Kidney glomerular epithelial cell (primary cell): ENCODE measurements around the gene TP53BP2.

Experiments
- DNase-seq: peaks from one replicate; lab custom pipeline; 2025; lab: John Stamatoyannopoulos, UW

TP53BP2 gene

DNA sequence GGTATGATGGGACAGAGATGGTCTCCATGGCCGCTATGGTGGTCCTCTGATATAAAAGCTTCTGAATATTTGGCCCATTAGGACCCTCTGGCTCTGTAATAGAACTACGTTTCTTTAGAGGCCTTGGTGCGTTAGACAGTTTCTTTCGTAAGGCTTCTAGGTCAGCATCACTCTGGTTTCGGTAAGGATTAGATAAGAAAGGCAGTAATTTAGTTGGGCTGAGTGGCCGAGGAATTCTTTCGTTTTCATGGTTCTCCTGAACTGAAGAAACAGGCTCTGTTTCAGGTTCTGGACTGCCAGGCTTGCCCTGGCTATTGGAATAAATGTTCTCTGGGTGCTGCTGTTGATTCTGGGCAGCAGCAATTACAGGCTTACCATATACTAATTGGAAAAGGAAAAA is 49.5 kb downstream of the TP53BP2 start:
- no peak for DNase-seq

DNA sequence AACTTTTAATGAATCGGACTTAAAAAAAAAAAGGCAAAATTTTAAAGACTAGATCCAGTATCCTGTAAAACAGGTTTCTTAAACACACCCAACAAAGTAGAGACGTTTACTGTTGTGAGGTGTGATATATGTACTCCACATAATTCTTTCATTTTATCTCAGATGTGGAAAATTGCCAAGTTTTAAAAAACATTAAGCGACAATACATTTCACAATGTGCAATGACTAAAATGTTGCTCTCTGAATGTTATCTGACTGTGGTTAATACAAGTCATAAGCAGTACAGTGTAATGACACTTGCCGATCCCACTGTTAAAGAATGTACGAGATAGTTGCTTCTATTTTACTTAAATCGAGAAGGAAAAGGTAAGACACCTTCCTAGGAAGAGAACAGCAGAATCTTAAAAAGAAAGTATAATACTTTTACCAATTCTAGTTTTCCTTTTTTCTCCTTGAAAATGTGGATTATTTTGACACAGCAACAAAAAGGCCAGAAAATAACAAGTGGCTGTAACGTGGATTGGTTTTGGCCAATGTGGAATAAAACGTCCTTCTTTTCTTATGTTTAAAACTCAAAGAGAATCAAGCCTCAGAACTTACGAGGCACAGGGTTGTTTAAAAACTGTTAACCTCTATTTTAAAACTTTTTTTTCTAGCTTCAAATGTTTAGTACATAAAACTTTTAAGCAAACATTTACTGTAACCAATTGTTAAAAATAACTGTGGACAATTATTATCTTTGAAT is 51.4 kb downstream of the TP53BP2 start:
- no peak for DNase-seq

DNA sequence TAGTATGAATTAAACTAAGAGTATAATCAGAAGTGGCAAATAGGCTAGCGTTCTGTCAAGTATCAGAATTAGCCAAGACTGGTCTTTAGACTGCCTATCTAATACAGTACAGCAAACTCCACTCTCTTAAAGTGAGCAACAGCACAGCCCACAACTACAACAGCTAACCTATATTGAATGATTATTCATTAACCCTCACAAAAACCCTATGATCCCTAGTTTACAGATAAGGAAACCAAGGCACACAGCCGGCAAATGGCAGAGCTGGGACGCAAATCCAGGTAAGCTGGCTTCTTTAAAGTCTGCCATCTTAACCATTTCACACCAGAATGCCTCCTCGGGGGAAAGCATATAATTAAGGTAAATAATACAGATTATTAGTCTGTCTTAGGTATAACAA is 52.0 kb downstream of the TP53BP2 start:
- DNase-seq: no peak

DNA sequence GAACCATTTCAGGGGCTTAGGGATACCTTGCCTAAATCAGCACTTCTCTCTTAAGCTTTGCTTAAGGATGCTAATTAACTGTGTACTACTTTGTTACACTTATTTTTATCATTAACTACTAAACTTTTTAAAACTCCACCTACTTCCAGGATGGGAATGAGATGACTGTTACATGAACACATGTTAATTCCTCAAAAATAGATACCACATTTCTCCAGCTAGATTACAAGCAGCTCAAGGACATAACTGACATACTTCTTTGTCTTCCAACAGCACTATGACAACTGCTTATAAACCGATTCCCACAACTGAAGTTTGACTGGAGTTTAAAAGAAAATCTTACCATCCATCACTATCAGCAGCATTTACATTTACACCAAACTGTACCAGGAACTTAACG is 53.7 kb downstream of the TP53BP2 start:
- DNase-seq: no peak

DNA sequence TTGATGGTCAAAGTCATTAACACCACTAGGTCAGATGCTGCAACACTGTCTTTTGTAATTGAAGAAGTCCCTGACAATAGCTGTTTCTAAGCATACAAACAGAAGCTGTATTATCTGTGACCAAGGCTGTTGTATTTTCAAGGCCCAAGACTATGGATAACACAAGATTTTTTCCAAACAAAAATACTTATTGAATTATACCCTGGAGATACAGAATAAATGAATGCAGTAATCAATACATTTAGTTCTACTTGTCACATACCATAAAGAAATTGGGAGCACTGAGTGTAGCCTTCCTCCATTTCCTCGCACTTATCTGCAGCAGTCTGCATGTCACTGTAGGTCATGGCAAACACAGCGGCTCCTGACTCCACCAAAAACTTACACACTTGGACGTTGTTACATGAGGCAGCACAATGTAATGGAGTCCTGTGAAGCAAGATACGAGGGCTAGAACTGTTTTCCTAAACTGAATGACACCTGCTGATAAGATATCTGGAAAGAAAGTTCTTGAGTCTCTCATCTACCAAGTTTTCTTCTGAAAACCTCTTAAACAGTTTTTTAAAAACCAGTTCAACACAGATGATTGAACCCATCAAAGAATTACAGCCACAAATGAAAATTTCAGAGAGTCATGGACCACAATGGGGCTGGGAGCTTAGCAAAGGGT is 56.9 kb downstream of the TP53BP2 start:
- no peak for DNase-seq

DNA sequence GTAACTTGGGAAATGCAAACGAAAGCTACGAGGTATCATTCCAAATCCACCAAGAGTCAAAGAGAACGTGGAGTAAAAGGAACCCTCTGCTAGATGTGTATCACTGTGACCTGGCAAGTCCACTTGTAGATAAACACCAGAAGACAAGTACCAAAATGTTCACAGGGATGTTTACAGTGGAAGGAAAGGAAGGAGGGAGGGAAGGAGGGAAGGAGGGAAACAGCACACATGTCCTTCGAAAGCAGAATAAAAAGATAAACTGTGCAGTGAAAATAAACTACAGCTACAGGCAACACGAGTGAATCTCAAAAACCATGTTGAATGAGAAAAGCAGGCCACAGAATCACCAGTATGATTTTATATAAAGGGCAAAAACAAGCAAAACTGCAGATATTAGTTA is 59.9 kb downstream of the TP53BP2 start:
- DNase-seq: no peak

DNA sequence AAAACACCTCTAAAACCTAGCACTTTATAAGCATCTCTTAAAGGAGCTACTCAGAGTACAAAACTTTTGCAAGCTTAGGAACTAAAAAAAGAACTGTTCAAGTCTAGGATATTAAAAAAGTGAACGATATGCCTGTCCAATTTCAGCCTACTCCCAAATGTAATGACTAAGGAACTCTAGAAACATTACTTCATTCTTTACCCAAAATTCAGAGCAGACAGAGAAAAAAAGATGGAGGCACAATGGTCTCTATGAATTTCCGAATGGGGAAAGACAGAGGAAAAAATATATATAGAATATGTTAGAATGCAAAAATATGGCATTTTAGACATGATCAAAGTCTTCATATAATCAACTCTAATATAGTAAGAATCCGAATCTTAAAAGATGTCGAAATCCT is 61.2 kb downstream of the TP53BP2 start:
- no peak for DNase-seq

DNA sequence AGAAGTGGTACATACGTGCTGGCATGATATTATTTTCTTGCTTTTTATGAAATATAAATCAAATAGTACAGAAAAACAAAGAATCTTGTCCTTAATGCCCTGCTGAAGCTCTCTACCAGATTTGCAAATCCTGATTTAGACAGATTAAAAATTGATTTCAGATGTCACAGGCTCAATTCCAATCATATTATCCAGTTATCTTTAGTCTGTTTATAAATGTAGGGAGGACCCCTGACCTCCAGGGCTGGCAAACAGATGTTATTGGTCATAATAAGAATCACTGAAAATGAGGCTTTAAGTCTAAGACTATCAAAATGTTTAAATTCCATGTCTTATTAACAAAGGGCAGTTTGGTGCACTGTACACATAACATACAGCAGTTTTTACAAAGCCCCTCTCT is 62.1 kb downstream of the TP53BP2 start:
- no peak for DNase-seq

DNA sequence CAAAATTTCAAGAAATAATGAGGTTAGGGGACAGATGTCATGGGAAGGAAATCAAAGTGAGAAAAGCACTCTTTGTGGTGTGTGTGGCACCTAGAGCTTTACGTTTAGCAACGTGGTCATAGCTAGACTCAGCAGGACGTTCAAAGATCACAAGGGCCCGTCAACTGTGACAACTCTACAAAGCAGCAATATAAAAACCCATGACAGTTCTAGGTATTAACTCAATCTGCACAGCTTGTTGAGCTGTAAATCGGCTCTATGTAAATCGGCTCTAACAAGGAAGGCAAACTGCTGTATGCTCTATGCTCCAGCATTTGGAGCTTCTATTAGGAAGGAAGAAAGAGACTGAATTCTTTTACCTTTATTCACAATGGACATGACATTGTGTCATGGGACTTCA is 64.8 kb downstream of the TP53BP2 start:
- no peak for DNase-seq

DNA sequence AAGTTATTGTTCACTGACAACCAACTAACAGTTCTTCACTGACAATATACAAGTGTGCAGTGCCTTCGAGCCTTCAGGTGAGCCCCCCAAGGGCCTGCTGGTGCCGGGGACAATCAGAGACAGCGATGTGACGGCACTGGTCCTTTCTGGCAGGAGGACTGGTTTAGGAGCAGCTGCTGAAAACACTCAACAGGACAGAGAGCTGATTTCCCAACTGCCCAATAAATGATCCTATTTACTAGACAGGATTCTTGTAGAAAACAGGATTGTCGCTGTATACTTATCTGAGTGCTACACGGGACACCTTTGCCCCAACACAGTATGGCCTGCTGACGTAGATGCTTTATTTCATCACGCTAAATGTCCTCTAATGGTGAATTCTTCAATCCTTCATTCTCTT is 65.4 kb downstream of the TP53BP2 start:
- no peak for DNase-seq

DNA sequence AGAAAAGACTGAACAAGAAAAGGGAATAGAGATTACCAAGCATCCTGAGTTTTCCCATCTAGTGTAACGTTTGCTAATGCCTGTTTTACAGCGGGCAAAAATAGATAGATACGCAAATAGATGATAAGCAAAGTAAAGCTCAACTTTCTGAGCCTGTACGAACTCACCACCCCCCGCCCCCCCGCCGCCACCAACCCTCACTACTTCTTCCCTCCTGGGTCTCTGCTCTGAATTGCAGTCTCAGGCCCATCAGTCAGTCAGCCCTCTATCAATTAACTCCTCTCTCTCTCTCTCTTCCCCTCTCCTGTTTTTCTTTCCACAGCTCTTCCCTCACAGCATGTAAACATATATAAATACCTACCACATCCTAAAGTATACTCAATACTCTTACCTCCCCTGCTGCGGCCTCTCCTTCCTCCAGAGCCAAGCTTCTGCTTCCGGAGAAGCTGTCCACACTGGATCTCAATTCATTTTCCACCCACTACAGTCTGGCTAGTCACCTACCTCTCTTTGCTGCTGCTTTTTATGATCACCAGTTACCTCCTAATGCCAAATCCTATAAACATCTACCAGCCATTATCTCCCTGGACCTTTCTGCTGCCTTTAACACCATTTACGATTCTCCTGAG is 68.8 kb downstream of the TP53BP2 start:
- no peak for DNase-seq

DNA sequence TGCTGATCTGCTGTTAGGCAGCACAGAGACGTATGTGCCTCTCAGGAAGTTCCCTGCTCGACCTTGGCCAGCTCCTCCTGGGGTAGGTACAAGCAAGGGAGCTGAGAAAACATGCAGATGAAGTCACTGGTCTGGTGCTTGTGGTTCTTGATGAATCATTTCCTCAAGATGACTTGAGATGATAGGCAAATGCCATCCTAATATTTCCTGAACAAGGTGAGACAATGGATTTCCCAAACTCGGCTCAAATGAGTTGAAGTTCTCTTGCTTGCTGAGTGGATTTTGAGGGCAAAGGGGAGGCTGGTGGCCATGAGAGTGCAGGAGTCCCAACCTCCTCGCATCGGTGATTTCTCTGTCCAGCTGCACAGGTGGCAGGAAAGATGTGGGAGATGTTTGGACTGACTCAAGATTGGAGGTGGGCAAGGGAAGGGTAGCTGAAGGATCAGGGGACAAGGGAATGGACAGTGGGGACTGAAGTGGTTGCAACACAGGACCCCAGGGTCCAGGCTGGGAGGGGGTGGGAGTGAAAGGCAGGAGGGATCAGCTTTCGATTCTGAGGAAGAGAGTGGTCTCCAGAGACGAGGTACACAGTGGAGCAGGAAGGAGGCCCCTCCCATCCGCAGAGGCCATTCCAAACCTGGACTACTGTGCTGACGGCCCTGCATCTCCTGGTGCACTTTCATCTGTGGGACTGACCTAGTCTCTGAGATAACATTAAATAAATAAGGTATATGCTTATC is 69.5 kb downstream of the TP53BP2 start:
- peak; percentile 92 for DNase-seq

DNA sequence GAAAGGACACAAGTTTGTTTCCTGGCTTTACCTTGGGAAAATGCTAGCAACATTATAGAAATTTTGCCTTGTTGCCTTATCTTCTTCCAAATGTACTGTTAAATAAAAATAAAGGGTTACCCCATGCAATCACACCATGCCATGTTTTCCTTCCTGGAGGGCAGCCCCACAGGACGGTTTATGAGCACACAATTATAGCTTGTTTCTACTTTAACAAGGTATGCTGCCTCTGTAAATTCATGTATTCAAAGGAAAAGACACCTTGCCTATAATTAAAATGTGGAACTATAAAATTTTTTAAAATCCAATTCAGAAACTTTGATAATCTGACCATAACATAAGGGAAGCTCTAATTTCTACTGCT is 70.1 kb downstream of the TP53BP2 start:
- DNase-seq: no peak

DNA sequence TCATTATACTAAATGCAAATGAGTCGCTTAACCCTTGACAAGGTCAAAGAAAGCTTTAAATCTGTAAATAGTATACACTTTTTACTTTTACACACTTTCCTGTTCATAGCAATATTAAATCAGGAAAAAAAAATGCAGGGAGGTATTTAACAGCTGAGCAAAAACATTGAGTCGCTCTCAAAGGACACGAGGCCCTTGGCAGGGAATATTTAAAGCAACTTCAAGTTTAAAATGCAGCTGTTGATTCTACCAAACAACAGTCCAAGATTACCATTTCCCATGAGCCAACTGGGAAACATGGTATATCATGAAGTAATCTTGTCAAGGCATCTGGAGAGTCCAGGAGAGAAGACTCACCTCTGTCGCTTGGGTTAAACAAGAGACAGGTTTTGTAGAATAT is 70.7 kb downstream of the TP53BP2 start:
- DNase-seq: no peak

DNA sequence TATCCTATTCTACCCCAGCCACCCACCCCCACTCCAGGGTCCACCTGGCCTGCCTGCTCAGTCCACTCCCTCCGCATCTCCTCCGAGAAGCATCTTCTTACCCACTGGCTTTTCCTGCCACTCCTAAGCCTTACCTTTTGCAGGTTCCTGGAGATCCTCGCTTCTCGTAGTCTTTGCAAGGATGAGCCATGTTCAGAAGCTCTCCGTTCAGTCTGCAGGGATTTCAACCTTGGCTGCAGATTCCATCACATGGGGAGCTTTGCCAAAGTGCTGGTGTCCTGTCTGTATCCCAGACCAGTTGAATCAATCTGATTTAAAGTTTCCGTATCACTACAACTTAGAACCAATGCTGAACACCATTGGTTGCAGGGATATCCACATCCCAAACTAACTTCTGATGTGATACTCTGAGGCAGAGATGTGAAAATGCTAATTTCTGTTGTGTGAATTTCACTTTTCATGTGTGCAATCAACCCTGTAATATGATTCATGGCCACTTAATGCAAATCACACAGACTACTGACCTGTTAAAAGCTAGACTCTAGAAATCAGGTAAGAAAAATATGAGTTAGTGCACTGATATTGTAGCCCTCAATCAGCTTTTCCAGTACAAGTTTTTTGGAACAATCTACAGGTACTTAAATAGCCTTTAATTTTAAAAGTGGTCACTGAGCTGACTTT is 71.5 kb downstream of the TP53BP2 start:
- DNase-seq: no peak

DNA sequence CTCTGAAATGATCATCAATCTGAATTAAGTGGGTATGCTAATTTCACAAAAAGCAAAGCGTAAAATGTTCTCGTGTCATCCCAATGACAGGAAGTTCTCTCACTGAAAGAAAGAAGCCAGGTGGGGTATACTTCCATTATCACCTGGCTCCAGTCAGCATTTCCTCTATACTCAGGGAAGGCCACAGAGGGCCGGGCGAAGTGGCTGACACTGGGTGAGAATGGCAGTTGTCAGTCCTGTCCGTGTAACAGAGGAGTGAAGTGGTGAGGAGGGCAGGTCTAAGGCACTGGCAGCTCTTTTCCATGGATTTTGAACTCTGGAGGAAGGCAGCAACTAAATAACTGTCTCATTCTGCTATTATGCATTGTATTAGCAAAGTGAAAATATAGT is 73.0 kb downstream of the TP53BP2 start:
- DNase-seq: no peak

DNA sequence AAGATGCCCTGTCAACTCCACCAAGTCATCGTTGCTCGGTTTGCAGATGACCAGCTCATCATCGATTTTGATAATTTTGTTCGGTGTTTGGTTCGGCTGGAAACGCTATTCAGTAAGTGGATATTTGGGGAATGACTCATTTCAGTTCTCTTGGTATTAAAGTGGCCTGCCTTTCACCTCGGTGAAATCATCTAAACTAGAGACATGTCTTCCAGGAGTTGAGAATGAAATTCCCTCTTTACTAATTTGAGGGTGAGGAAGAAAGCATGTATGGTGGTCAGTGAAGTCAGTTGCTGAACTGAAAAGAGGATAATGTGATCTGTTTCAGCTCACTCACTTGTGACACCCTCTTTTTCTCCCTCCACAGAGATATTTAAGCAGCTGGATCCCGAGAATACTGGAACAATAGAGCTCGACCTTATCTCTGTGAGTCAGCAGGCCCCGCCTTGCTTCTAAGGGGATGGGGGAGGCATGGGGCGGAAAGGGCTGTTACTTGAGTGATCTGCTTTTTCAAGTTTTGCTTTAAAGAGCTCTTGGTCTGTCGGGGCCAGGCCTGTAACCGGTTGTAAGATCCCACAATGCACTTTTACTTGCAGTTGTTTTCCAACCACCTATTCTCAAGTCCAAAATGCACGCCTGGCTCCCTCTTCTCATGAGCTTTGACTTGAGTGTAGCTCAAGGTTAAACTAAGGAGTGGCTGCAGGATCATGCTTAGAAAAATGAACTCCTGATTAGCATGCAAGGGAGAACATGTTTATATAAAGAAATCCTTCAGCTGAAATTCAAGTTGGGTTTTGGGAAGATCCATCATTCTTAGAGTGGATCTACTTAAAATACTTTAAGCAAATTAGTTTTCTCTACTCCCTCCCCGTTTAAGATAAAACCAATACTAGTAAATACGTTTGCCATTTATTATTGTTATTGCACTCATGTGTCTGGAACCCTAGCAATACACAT is 73.7 kb downstream of the TP53BP2 start:
- peak; percentile 92 for DNase-seq

DNA sequence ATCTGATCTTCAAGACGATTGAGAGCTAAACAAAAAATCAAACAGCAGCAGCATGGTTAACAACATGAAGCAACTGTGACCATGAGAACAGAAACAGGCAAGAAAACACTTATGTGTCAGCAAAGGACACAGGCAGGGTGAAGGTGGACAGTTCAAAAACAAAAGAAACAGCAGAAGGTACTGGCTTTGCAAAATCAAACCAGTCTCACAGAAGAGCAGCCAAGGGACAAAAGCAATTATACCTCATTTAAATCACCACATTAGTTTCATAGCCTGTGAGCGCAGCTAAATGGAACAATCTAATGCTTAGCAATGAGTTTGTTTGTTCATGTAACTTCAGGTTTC is 74.3 kb downstream of the TP53BP2 start:
- peak; percentile 91 for DNase-seq

DNA sequence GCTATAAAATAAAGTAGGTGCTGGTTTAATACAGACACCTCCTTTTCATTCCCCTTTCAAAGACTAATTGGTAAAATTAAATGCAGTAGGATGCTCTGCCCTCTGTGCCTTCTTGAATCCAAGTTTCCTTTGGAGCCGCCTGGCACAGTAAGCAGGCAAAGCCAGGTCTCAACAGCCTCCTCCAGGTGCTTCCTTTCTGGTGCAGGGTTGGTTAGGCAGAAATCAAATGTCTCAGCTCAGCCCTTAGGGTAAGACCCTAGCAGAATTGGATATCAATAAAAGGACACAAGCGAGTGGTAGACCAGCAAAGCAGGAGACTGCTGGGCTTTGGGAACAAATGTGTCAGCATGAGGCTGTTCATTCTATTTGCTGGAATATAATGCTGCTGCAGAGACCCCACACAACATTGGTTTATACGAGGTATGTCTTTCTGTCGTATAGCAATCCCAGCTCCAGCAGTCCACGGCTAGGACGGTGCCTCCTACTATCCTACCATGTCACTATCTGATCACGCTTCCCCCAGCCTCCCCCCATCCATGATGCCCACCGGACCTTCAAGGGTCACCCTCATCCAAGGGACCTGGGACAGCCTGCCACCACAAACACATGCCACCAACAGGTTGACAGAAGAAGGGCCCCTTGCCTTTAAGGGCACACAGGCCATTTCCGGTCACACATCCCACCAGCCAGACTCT is 75.0 kb downstream of the TP53BP2 start:
- DNase-seq: no peak

DNA sequence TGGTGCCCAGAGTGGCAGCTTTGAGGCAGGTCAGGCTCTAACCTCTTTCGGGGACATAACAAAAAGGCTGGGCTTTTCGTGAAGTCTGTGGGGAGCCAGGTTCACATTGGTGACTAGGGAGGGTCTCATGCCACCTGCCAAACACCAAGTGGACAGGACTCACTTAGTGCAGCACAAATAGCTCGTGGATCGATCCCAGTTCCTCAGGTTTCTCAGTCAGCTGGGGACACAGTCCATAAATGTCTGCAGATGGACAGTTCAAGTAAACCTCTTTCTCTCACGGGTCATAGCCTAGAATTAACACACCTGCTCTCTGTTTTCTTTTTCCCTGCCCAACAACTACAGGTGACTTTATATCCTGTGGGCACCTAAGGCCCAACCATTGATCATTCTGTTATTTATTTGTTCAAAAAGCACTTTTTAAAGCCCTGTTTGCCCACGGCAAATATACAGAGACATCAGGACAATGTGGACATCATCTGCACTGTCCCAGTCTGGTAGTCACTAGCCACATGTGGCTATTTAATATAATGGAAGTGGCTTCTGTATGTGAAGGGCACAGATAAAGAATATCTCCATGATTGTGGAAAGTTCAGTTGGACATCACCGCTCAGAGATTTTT is 79.9 kb downstream of the TP53BP2 start:
- DNase-seq: no peak
